SK-N-MC (cell line): ENCODE data around the gene C1QTNF1.

Source experiments
- EZH2 ChIP-seq: fragments of 200-600 bp; sonication (generic); IDR thresholded peaks from one replicate; pipeline ENCODE4 v1.6.1; 2017; ENCODE audit warnings: antibody characterized with exemption
- POLR2AphosphoS5 ChIP-seq: IDR thresholded peaks from 2 replicates; pipeline ENCODE4 v1.6.1; 2012; ENCODE audit warnings: mild to moderate bottlenecking, low read depth, low read length, borderline replicate concordance

DNA sequence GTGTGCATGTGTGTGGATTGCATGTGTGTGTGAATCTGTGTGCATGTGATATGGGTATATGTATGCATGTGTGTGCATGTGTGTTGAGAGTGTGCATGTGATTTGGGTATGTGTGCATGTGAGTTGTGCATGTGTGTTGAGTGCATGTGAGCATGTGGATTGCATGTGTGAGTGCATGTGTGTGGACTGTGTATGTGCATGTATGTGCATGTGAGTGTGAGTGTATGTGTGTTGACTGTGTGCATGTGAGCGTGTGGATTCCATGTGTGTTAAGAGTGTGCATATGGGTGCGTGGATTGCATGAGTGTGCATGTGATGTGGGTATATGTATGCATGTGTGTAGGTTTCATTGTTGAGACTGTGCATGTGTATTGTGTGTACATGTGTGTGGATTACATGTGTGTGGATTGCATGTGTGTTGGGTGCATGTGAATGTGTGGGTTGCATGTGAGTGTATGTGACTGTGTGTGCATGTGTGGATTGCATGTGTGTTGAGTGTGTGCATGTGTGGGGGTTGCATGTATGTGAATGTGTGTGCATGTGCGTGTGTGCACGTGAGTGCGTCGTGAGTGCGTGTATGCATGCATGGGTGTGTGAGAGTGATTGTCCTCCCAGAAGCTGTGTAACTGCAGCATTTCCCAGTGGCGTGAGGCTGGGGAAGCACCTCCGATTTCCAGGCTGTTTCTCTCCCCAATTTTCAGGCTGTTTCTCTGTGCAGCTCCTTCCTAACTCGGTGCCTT is 19.4 kb downstream of the C1QTNF1 start:
- no peak for TF ChIP-seq EZH2
- no peak for TF ChIP-seq POLR2AphosphoS5
